Measurements from ENCODE around the gene UBAC1.
A peak's percentile ranks its signal among the peaks of the same experiment; 100 is the strongest.
"Not testable (repeated sequence)": the region's sequence is repeated elsewhere in the genome, so short reads cannot be mapped to it uniquely, and the experiment has no call there.

Gene UBAC1

DNA sequence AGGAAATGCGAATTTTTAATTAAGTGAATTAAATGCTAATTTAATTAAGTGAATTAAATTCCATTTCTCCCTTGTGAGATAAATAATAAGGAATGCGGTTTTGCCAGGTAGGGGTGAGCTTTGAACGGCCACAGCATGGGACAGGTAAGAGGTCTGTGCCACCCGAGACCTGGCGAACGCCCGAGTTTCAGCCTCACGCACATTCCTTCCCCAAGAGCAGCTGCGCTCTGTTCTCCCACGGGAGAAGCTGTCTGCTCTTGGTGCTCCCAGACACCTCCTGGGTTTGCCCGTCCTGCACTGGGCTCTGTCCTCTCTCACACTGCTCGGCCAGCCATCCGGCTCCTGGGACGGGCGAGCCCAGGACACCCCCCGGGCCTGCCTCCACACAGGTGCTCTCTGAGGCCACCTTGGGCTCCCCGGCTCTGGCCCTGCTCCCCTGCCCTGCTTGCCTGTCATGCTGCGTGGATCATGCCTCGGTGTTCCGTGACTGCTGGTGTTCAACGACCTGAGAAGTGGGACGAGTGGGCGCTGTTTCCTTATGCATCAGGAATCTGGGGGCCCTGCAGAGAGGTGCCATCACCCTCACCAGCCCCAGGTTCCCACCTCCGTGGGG lies 40.1 kb downstream of the UBAC1 start:
- DNase-seq (ENCODE audit: low spot score) = no peak

DNA sequence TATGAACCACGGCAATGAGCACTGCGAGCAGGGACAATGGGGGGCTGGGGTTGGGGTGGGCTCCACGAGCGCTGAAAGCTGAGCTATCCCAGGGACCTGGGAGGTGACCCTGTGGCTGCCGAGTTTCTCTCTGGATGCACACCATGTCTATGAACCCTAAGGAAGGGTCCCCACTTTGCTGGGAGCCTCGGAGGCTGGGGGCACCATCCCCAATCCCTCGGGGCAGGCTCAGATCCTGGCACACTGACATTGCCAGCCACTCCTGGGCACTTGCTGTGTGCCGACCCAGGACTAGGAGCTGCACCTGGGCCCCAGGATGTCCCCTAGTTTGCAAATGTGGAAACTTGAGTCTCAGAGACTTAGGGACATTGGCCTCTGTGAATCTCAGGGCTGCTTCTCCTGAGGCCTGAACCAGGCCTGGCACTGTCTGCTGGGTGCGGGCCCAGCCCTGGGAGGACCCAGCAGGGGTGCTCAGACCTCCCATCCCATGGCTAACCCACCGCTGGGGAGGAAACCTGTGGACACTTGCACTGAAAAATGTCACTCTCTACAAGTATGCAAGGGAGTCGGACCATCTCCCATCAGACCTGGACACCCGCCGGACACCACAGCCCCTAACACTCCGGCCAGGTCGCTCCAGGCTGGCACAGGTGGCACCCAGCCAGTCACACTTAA lies 40.8 kb downstream of the UBAC1 start:
- no peak for DNase-seq (ENCODE audit: low spot score)

DNA sequence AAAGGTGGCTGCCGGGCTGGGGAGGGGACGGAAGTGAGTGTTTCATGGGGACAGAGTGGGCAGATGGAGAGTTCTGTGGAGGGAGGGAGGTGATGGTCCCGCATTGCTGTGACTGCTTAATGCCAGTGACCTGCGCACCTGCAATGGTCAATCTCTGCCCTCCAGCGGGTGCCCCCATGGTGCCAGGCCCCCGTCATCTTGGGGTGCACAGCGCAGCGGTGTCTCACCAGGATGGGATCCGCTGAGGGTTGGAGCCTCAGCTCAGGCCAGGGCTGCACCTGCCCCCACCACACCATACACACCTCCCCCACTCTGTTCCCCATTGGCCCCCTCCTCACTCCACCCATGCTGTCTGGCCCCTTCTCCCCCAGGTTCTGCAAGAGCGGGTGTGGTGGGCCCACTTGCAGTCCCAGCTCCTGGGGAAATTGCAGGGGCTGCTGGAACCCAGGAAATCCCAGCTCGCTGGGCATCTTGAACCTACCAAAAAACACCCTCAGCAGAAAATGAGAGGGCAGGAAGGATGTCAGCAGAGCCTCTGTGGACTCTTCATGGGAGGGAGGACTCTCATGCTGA lies 41.8 kb downstream of the UBAC1 start:
- DNase-seq (ENCODE audit: low spot score) = no peak

DNA sequence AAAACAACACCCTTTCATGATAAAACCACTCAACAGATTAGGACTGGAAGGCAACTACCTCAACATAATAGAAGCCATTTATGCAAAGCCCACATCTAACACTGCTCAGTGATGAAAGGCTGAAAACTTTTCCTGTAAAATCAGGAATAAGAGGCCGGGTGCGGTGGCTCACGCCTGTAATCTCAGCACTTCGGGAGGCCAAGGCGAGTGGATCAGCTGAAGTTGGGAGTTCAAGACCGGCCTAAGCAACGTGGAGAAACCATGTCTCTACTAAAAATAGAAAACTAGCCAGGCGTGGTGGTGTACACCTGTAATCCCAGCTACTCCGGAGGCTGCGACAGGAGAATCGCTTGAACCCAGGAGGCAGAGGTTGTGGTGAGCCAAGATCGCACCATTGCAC lies 44.9 kb downstream of the UBAC1 start:
- DNase-seq (ENCODE audit: low spot score) = not testable (repeated sequence)

DNA sequence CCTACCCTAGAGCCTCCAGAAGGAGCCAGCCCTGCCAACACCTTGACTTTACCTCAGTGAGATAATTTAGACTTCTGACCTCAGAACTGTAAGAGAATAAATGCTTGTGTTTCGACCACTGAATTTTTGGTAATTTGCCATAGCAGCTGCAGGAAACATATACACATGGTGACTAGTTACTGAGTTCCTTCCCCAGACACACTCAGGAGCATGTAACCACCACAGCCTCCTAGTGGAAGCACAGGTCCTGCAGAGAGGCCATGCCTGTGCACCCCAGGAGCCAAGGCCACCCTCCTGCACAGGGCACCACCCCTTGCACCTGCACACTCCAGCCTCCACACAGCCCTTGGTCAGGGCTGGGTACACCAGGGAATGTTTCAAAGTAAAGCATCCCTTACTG lies 46.3 kb downstream of the UBAC1 start:
- DNase-seq (ENCODE audit: low spot score) = no peak

DNA sequence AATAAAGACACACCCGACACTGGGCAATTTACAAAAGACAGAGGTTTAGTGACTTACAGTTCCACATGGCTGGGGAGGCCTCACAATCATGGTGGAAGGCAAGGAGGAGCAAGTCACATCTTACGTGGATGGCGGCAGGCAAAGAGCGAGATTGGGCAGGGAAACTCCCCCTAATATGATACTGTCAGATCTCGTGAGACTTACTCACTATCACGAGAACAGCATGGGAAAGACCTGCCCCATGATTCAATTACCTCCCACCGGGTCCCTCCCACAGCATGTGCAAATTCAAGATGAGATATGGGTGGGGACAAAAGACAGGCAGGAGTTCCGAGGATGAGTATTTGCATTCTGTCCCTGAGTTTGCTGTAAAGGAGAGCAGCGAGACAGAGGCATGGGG lies 49.9 kb downstream of the UBAC1 start:
- DNase-seq (ENCODE audit: low spot score) = peak; percentile 9

DNA sequence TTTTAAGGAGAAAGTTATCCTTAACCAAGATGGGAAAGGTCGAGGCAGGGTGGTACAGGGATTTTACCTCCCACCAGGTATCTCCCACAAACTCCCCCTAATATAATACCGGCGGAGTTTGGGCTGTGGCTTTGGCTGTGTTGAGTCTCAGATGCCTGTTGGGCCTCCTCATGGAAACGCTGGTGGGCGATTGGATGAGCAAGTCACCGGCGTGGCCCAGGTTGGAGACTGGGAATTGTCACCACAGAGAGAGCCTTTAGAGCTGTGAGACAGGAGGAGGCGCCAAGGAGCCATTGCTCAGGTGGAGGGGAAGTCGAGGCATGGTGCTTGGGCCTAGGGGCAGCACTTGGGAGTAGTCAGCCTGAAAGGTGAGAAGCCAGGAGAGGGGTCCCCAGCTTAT lies 50.4 kb downstream of the UBAC1 start:
- no peak for DNase-seq (ENCODE audit: low spot score)

DNA sequence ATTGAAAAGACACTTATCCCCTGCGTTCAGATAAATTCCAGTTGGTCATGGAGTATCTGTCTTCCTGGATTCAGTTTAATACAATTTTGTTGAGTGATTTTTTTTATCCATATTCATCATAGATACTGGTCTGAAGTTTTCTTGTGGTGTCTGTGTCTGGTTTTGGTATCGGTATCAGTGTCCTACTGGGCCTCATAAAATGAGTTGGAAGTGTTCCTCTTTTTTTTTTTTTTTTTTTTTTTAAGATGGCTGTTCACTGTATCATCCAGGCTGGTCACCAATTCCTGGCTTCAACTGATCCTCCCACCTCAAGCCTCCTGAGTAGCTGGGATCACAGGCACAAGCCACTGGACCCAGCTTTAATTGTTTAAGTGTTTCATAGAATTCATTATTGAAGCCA lies 51.0 kb downstream of the UBAC1 start:
- DNase-seq (ENCODE audit: low spot score) = no peak

DNA sequence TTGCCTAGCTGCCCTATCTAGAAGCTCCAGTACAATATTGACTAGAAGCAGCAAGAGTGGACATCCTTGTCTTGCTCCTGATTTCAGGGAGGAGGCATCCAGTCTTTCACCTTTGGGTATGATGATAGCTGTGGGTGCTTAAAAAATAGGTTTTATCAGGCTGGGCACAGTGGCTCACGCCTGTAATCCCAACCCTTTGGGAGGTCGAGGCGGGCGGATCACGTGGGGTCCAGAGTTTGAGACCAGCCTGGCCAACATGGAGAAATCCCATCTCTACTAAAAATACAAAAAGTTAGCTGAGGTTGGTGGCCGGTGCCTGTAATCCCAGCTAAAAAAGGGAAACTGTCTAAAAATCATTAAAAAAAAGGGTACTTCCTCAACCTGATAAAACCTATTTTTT lies 51.8 kb downstream of the UBAC1 start:
- DNase-seq (ENCODE audit: low spot score) = no peak

DNA sequence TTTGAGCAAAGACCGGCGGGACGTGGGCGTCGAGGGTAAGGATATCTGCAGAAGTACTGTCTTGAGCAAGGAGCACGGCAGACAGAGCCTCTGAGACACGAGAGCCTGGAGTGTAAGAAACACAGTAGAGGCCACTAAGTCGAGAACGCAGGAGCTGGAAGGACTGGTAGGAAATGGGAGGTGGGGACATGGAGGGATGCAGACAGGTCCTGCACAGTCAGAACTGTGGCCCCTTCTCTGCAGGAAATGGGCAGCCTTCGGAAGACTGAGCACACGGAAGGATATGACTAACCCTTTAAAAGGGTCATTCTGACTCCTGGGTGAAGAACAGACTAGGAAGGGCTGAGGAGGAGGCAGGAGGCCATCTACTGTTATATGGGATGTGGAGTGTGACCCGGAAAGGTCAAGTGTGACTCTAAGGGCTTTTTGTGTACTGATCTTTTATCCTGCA lies 52.4 kb downstream of the UBAC1 start:
- peak; percentile 13 for DNase-seq (ENCODE audit: low spot score)

DNA sequence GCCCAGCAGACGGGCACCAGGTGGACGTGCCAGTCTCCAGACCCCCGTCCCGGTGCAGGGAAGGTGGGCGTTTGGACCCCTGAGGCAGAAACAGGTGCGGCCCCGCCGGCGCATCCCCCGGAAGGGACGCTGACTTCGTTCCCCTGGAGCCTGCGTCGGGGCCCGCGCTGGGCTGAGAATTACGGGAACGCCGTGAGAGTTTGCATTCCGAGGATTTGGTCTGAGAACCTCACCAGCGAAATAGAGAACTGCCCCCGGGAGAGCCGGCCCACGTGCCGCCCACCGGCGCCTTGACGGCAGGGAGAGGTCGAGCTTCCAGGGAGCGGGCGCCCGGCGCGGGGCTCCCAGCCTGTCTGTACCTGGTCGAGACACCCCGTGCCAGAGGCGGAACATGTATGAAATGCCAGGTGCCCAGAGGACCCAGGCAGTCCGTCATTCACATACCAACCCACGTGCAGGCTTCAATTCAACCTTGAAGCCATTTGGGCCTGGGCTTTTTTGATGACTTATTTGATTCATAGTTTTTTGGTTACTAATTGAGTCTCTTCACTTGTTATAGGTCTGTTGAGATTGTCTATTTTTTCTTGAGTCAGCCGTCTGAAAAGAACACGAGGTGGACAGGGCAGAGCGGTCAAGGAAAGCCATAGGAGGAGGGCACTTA lies 53.0 kb downstream of the UBAC1 start:
- DNase-seq (ENCODE audit: low spot score) = no peak

DNA sequence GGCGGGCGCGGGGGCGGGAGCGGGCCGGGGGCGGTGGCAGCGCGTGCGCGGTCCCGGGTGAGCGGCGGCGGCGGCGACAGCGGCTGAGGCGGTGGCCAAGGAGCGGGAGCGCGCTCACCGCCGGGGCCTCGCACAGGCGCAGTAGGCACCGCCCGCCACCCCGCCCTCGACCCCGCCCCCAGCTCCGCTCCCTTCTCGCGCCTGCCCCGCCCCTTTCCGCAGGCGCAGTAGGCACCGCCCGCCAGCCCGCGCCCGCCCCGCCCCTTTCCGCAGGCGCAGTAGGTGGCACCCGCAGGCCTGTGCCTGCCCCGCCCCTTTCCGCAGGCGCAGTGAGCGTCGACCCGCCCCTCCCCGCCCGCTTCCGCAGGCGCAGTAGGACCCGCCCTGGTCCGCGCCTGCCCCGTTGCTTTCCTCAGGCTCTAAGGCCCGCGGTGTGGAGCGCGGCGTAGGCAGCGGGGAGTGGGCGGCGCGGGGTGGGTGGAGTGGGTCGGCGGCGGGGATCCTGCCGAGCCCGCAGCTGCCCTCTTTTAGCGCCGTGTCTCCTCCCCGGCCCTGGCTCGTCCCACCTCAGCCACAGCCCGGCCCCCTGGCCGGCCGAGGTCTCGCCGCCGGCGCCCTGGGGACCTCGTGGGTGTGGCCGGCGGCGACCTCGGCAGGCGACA lies 53.6 kb downstream of the UBAC1 start, which contains the start of gene CAMSAP1:
CAMSAP1 (minus strand) TSS at position 116 of the 662 bp plus-strand sequence. CDS start 387 bp downstream, outside the sequence.
- peak; percentile 96 for DNase-seq (ENCODE audit: low spot score)

DNA sequence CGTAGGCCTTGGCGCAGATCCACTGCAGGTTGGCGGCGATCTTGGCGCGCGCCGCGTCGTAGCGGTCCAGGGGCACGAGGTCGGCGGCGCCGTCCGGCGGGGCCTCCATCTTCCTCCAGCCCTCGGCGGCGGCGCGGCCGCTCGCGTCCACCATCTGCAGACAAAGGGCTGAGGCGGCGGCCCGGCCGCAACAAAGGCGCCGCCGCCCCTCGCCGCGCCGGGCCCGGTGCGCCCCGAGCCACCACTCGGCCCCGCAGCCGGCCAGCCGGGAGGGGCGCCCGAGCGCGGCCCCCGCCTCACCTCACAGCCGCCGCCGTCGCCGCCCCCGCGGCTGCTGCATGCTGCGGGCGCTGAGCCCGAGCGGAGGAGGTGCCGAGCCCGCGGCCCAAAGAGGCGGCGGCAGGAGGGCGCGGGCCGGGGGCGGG lies 54.2 kb downstream of the UBAC1 start:
- DNase-seq (ENCODE audit: low spot score) = no peak

DNA sequence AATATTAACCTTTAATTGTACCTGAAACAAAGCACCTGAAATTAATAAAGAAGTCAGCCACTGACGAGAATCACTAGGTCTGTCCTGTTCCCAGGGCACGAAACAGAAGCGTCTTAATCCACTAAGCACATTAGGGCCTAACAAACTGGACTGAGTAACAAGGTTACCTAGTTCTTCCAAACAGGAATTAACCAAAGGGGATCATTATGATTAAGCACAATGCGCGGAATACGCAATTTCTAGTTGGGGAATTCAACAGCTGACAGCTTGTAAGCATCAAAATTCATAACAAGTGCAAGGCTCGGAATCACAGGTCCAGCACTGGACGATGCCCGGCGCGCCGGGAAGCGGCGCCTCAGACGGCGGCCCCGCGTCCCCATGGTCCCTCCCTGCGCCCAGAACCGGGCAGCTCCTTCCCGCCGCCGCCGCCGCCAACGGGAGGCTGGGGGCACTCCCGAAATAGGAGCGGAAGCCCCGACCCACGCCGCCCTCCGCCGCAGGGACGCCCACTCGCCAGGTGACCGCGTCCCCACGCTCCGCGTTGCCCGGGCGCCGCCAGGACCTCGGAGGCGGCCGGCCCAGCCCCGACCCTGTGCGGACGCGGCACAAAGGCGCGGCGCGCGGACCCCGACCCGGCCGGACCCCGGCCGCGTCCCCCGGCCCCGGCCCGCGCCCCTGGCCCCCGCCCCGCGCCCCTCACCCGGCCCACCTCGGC lies 54.7 kb downstream of the UBAC1 start:
- peak; percentile 31 for DNase-seq (ENCODE audit: low spot score)

DNA sequence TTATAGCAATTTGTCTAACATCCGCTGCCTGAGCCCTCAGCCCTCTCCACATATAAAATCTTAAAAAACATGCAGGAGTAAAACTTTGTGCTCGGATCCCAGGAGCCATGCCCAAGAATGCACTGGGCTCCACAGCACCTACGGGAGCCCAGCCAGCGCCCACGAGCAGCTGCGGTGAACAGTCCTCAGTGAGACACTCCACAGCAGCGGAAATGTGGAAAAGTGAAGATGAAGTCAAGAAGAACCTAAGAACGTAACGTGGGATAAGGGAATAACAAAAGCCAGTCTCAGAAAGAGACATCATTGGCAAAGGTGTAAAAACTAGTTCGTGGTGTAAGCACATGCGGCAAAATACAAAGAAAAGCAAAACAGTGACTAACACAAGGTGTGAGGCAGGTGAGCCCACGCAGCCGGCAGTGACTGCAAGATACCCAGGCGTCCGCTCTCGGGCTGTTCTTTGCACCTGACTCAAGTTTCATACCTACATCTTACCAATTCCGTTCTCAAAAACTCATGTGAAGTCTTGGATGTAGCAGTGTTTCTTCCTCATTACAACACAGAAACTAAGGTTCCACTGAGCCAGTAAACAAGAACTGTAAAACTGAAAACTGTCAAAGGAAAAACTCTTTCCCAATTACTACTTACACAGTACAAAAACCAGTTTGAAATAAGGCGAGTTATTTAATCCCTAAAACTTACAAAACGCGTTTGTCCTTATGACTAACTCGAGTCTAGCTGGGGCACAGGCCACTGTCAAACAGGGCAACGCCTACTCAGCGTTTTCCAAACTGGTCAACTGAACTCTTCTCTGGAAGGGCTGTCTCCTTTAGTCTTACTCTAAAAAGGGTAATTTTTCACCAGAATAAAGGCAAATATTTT lies 55.6 kb downstream of the UBAC1 start:
- peak; percentile 31 for DNase-seq (ENCODE audit: low spot score)

DNA sequence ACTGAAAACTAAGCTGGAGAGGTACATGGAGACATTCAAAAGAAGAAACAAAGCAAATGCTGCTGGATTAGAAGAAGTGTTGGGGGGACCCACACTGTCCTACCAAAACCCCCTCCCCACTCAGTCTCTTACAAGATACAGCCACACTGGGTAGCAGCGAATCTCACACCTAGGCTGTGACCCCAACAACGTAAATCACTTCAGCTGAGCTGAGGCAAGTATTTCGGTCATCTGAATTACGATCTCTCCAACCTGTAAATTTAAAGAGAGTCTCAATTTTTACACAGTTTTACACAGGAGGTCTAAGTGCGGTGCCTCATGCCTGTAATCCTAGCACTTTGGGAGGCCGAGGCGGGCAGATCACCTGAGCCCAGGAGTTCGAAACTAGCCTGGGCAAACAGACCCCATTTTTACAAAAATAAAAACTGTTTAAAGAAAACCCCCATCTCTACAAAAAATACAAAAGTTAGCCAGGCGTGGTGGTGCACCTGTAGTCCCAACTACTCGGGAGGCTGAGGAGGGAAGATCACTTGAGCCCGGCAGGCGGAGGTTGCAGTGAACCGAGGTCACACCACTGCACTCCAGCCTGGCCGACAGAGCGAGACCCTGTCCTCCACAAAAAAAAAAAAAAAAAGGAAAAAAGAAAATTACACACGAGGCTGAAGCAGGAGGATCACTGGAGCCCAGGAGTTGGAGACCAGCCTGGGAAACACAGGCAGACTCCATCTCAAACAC lies 57.2 kb downstream of the UBAC1 start:
- DNase-seq (ENCODE audit: low spot score) = no peak

DNA sequence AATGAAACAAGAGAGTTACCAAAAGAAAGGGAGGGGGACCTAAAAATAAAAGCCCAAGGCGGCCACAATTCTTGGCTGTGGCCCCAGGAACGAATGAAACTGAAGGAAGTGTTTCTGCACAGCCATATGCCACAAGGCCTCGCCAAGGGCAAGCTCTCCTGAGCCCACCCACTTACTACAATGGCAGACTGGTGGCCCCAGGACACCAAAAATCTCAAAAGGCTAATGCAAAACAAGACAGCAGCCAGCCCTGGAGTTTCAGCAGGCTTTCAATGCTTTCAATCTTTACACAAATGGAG lies 57.9 kb downstream of the UBAC1 start:
- DNase-seq (ENCODE audit: low spot score) = no peak

DNA sequence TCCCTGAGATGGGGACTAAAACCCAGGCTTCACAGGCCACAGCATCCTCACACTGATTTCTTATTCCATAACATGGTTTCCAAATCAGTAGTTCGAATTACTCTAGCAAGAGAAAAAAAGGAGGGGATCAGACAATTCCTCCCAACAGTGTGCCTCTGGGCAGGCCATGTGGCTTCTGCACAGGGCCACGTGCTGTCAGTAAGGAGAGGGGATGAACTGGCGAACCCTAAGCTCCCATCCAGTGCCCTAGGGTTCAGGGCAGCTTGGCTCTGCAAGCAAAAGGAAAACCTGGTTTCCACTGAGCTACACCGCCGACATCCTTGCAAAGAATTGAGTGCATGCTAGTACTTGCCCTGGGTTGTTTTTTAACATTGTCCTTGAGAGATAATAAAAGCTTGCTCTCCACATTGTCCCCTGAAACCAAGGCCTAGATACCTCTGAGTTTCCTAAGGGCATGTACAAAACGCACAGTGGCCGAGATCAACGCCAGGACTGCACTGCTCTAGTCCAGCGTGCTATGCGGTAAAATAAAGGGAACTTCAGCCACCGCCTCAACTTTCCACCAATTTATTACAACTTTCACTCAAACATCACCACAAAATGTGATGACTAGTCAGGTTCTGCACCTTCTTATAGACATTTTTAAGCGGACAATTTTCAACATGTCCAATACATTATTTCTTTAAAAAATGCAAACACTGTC lies 58.4 kb downstream of the UBAC1 start:
- DNase-seq (ENCODE audit: low spot score) = no peak

DNA sequence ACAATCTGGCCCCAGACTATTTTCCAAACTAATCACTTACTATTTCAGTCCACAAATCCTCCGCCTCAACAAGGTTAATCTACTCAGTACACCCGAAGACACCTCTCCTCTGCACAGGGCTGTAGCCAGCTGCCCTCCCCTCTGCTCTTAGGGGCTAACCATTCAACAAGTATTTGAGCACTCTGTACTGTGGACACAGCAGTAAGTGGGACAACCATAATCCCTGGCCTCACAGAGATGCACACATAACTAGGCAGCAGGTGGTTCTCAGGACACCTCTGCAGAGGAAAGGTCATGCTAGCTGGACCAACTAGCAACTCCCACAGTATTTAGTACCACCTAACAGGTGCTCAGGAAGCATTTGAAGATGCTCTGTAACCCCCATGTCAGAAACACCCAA lies 59.3 kb downstream of the UBAC1 start:
- no peak for DNase-seq (ENCODE audit: low spot score)
